ENCODE data around the gene TBCD.
"Not testable (repeated sequence)": the region's sequence is repeated elsewhere in the genome, so short reads cannot be mapped to it uniquely, and the experiment has no call there.

Gene TBCD

GRCh38 chr17:82974136-82974952 is 222.5 kb downstream of the TBCD start:
- no peak for DNase-seq (ENCODE audit: low read depth)

GRCh38 chr17:82976982-82977488 is 225.2 kb downstream of the TBCD start:
- no peak for DNase-seq (ENCODE audit: low read depth)

- no peak for DNase-seq (ENCODE audit: low read depth)
Observed at GRCh38 chr17:82977606-82978005, 225.7 kb downstream of the TBCD start.

GRCh38 chr17:82978765-82979349 is 227.0 kb downstream of the TBCD start:
- DNase-seq (ENCODE audit: low read depth) = no peak

- no peak for DNase-seq (ENCODE audit: low read depth)
Observed at GRCh38 chr17:82979718-82980117, 227.9 kb downstream of the TBCD start.

GRCh38 chr17:82980632-82981031 is 228.8 kb downstream of the TBCD start:
- no peak for DNase-seq (ENCODE audit: low read depth)

GRCh38 chr17:82981141-82981730 is 229.4 kb downstream of the TBCD start:
- DNase-seq (ENCODE audit: low read depth) = no peak

GRCh38 chr17:82983510-82984248 is 231.8 kb downstream of the TBCD start:
- DNase-seq (ENCODE audit: low read depth) = no peak

- DNase-seq (ENCODE audit: low read depth) = not testable (repeated sequence)
Observed at GRCh38 chr17:82984249-82984617, 232.4 kb downstream of the TBCD start.

GRCh38 chr17:82984751-82985427 is 233.0 kb downstream of the TBCD start:
- no peak for DNase-seq (ENCODE audit: low read depth)

- no peak for DNase-seq (ENCODE audit: low read depth)
Observed at GRCh38 chr17:82985428-82985805, 233.6 kb downstream of the TBCD start.

GRCh38 chr17:82985973-82986372 is 234.1 kb downstream of the TBCD start:
- DNase-seq (ENCODE audit: low read depth) = no peak

GRCh38 chr17:82989051-82989450 is 237.2 kb downstream of the TBCD start:
- not testable (repeated sequence) for DNase-seq (ENCODE audit: low read depth)

GRCh38 chr17:82989881-82990280 is 238.0 kb downstream of the TBCD start:
- DNase-seq (ENCODE audit: low read depth) = no peak

GRCh38 chr17:82993005-82993404 is 241.1 kb downstream of the TBCD start:
- no peak for DNase-seq (ENCODE audit: low read depth)

Data from stromal cell of bone marrow (primary cell).